HepG2 (cell line): ENCODE measurements around the gene CPN1. TPM values are rescaled to one million over a fixed set of nuclear protein-coding genes. Genes with fewer than 3 reads are reported as not detected.
A peak's percentile ranks its signal among the peaks of the same experiment; 100 is the strongest.

Experiments
- ATM ChIP-seq: fragments of 450-650 bp; IDR thresholded peaks from 2 replicates; pipeline ENCODE4 v1.7.1; 2017; ENCODE audit warnings: mild to moderate bottlenecking, borderline replicate concordance
- GFI1 ChIP-seq: sonication (generic); formaldehyde crosslinking; IDR thresholded peaks from 2 replicates; pipeline ENCODE4 v1.5.0; 2020; ENCODE audit warnings: missing genetic modification reagents, mild to moderate bottlenecking, borderline replicate concordance
- HCFC1 ChIP-seq: fragments of 150-350 bp; IDR thresholded peaks from 2 replicates; pipeline ENCODE4 v1.6.1; 2014; ENCODE audit warnings: low read depth, low read length
- HHEX ChIP-seq: IDR thresholded peaks from 2 replicates; pipeline ENCODE4 v1.6.1; 2016; ENCODE audit warnings: control low read depth
- IKZF4 ChIP-seq: sonication (generic); formaldehyde crosslinking; IDR thresholded peaks from 2 replicates; pipeline ENCODE4 v1.5.1; 2020; ENCODE audit warnings: borderline replicate concordance, mild to moderate bottlenecking, low read depth, missing genetic modification reagents; ENCODE audit errors: not compliant biosample characterization
- KAT2B ChIP-seq: fragments of 150-350 bp; IDR thresholded peaks from 2 replicates; pipeline ENCODE4 v1.6.1; 2014; ENCODE audit warnings: low read depth, low read length, borderline replicate concordance
- MAFG ChIP-seq: sonication (generic); formaldehyde crosslinking; IDR thresholded peaks from 2 replicates; pipeline ENCODE4 v1.5.1; 2020; ENCODE audit warnings: mild to moderate bottlenecking, missing genetic modification reagents
- MED13 ChIP-seq: sonication (generic); formaldehyde crosslinking; IDR thresholded peaks from 2 replicates; pipeline ENCODE4 v1.5.0; 2020; ENCODE audit warnings: missing genetic modification reagents
- PAXIP1 ChIP-seq: sonication (generic); formaldehyde crosslinking; conservative IDR thresholded peaks from 2 replicates; pipeline ENCODE4 v1.4.0; 2020; ENCODE audit warnings: mild to moderate bottlenecking, missing genetic modification reagents, moderate library complexity
- PREB ChIP-seq: sonication (generic); formaldehyde crosslinking; IDR thresholded peaks from 2 replicates; pipeline ENCODE4 v1.4.0; 2020; ENCODE audit warnings: missing genetic modification reagents
- SRF ChIP-seq: IDR thresholded peaks from 2 replicates; pipeline ENCODE4 v1.6.1; 2011; ENCODE audit warnings: mild to moderate bottlenecking, low read depth, low read length, moderate library complexity
- SRSF1 ChIP-seq: fragments of 200-400 bp; formaldehyde crosslinking; optimal IDR thresholded peaks from 2 replicates; pipeline ENCODE3; 2017; ENCODE audit warnings: mild to moderate bottlenecking, low read depth, low read length, moderate library complexity
- TAF1 ChIP-seq: sonication (generic); formaldehyde crosslinking; IDR thresholded peaks from 2 replicates; pipeline ENCODE4 v1.4.0; 2020; ENCODE audit warnings: missing genetic modification reagents
- TOE1 ChIP-seq: sonication (generic); formaldehyde crosslinking; IDR thresholded peaks from 2 replicates; pipeline ENCODE4 v1.4.0; 2020; ENCODE audit warnings: mild to moderate bottlenecking, missing genetic modification reagents
- TRIM22 ChIP-seq: fragments of 450-650 bp; IDR thresholded peaks from 2 replicates; pipeline ENCODE4 v1.6.1; 2017
- ZBTB4 ChIP-seq: sonication (generic); formaldehyde crosslinking; IDR thresholded peaks from 2 replicates; pipeline ENCODE4 v1.4.0; 2020; ENCODE audit warnings: missing genetic modification reagents, mild to moderate bottlenecking, borderline replicate concordance
- ZNF10 ChIP-seq: sonication (generic); formaldehyde crosslinking; IDR thresholded peaks from 2 replicates; pipeline ENCODE4 v1.4.0; 2020; ENCODE audit warnings: mild to moderate bottlenecking, low read depth, missing genetic modification reagents, borderline replicate concordance
- ZNF383 ChIP-seq: sonication (generic); formaldehyde crosslinking; IDR thresholded peaks from 2 replicates; pipeline ENCODE4 v1.4.0; 2020; ENCODE audit warnings: missing genetic modification reagents, mild to moderate bottlenecking, borderline replicate concordance
- ZNF446 ChIP-seq: sonication (generic); formaldehyde crosslinking; IDR thresholded peaks from 2 replicates; pipeline ENCODE4 v1.5.0; 2020; ENCODE audit warnings: mild to moderate bottlenecking, missing genetic modification reagents
- ZNF556 ChIP-seq: sonication (generic); formaldehyde crosslinking; IDR thresholded peaks from 2 replicates; pipeline ENCODE4 v1.4.0; 2020; ENCODE audit warnings: mild to moderate bottlenecking, missing genetic modification reagents, borderline replicate concordance
- polyA plus RNA-seq, 8 experiments: library from polyadenylated mRNA; depleted of rRNA in 3 of 8; stranded (reverse) in 7 of 8; unstranded in 1 of 8; fragments of >200 nt; fragmentation: Illumina TruSeq in 4 of 8; extraction: Trizol in 4 of 8; gene quantifications; 2 replicates each; pipeline versions ENCODE4 v1.2.1 to v1.2.3, GENCODE V29; 2011 to 2016; ENCODE audit warnings: low read depth in 4 of 8, missing spikeins in 1 of 8, mixed read lengths in 1 of 8; ENCODE audit not compliant: insufficient read depth in 1 of 8
- total RNA-seq, 5 experiments: library from RNA; depleted of rRNA; stranded (reverse); fragments of >200 nt; fragmentation: Illumina TruSeq; extraction: Trizol; gene quantifications; 2 replicates each; pipeline ENCODE4 v1.2.3, GENCODE V29; 2016; ENCODE audit warnings: low read depth in 1 of 5

CPN1 gene
- total and polyA plus RNA-seq, 2 of the 13 experiments (the other 11 are each of a cell fraction or from before 2014, with no cell fraction given) = 17.3 to 35.1 TPM

GRCh38 chr10:100101192-100102076, 19.8 kb upstream of the CPN1 start (continued):
- TF ChIP-seq ATM = peak; percentile 63; the same call in 1 of the 2 replicates
- no peak for TF ChIP-seq SRSF1
- no peak for TF ChIP-seq ZNF383
- TF ChIP-seq MED13 (CRISPR knock-in tag) = 0 out of 2 replicates have a peak, but pooled peaks have one; percentile 46
- TF ChIP-seq IKZF4 = no peak
- no peak for TF ChIP-seq ZBTB4 (CRISPR knock-in tag)
- TF ChIP-seq SRF = peak; percentile 74
- TF ChIP-seq TAF1 (CRISPR knock-in tag) = no peak
- TF ChIP-seq TOE1 (CRISPR knock-in tag) = no peak
- TF ChIP-seq ZNF446 (CRISPR knock-in tag) = no peak
- peak; percentile 88 for TF ChIP-seq HHEX (CRISPR knock-in tag)
- TF ChIP-seq MAFG = no peak
- TF ChIP-seq PREB = no peak
- no peak for TF ChIP-seq TRIM22
- TF ChIP-seq KAT2B = no peak
- peak; percentile 86; the same call in 1 of the 2 replicates for TF ChIP-seq ZNF556 (CRISPR knock-in tag)
- peak; percentile 70 for TF ChIP-seq GFI1 (CRISPR knock-in tag)
- peak; percentile 100 for TF ChIP-seq PAXIP1 (CRISPR knock-in tag)
- TF ChIP-seq ZNF10 (CRISPR knock-in tag) = no peak
- TF ChIP-seq HCFC1 = no peak
